Stimulated activated naive CD8-positive, alpha-beta T cell treated with anti-CD3 and anti-CD28 coated beads, Interleukin-15, Interleukin-2, amounts not matched to agents 100 U/mL and 50 U/mL, for 24 hours (primary cell): ENCODE measurements around the gene SLC26A9.

ENCODE experiments used
- ATAC-seq: fragments of 150-1000 bp; cut with Tn5 transposase; one replicate; pipeline ENCODE4 v1.10.0; 2021
- DNase-seq: peaks from one replicate; pipeline ENCODE4 v3.0.0; 2021

SLC26A9 gene

DNA sequence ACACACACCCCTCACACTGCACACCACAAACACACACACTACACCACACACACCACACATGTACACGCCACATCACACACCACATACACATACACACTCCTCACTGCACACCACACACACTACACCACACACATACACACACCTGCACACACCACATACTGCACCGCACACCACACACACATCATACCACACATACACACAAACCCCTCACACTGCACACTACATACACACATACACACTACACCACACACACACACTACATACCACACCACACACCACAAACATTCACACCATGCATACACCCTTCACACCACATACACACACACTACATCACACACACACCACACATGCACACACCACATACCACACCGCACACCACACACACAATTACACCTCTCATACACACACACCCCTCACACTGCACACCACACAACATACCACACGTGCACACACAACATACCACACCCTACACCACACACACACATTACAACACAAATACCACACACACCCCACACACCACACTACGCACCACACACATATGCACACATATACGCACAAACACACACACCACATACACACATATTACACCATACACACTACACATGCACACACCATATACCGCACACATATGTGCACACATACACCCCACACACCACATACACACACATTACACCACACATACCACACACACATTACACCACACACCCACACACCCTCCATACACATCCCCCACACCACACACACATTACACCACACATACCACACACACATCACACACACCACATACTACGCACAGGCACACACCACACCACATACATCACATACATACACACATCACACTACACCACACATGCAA lies 30.3 kb upstream of the SLC26A9 start:
- DNase-seq: no peak
- no peak for ATAC-seq

DNA sequence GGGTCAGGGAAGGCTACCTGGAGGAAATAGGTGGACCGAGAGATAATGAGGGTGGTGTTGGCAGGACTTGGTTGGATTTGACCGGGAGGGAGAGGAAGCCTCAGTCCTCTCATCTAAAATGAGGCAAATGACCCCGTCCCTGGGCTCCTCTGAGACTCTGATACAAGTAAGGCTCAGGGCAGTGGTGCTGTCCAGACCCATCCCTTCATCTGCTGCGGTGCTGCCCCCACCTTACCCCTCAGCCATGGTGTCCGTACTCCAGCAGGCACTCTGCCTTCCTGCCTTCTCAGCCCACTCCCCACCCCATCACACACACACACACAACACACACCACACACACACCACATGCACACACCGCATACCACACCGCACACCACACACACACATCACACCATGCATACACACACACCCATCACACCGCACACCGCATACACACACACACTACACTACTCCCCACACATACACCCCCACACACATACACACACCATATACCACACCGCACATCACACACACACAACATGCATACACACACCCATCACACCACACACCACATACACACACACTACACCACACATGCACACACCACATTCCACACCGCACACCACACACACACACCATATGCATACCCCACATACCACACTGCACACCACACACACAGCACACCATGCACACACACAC lies 29.4 kb upstream of the SLC26A9 start:
- DNase-seq: no peak

DNA sequence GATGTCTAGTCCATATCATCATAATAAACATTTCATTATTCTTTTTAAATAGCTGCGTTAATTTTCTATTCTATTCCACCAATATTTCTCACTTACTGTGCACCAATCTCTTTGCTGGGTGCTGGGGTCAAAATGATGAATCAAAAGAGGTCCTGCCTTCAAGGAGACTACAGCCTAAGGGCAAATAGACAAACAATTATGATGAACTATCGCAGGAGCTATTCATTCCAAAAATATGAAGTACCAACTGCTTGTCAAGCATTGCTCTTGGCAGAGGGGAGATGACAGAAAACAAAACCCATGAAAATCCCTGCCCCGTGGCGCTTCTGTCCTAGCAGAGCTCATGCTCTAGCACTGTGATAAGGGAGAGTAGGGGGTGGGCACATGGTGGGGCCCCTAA lies 28.8 kb upstream of the SLC26A9 start:
- ATAC-seq: no peak
- DNase-seq: no peak

More for the DNA sequence above, 29.4 kb upstream of the SLC26A9 start:
- no peak for ATAC-seq

DNA sequence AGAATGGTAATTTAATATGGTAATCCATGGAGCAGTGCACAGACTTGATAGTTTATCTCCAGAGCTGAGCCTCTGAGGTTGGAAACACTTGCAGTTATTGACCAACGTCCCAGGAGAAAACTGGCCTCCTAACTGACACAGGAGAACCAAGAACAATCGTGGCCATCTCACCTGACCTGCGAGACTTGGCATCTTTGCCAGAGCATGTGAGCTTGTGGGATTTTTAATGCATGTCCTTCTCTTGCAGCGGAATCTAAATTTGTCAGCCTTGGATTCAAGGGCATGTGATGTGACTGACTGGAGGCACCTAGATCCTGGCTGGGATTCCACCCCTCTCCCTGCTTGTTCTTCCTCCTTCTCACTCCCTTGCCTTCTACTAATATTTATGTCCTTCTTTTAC lies 27.8 kb upstream of the SLC26A9 start:
- DNase-seq (no peak), ATAC-seq (no peak)

DNA sequence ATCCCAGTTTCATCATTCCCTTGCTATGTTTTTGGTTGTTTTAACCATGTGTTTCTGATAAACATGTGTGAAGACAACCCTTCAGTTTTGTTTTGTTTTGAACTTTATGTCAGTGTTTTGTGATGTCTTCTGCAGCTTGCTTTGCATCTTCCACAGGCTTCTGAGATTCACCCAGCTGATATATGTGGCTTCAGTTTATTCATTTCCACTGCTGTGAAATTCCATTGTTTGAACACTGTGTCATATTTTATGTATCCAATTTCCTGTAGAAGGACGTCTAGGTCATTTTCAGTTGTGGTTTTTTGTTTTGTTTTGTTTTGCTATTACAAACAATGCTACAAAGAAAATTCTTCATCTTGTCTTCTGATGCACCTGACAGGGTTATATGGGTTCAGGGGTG lies 27.2 kb upstream of the SLC26A9 start:
- DNase-seq (no peak), ATAC-seq (no peak)

DNA sequence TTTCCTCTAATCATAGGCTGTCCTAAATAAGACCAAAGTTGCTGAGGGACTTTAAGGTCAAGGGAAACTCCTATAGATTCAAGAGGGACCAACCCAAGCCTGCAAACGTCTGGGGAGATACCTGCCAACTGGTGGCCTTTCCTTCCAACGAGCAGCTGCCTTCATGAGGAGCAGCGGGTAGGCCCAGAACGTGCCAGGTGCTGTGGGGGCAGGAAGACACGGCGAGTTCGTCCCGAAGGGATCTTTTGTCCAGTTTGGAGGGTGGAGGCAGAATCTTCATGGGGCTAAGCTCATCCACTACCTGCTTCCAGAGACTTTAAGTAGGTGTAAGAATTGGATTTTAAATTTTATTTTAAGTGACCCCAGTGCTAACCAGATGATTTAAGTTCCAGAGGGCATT lies 26.0 kb upstream of the SLC26A9 start:
- ATAC-seq: no peak

DNA sequence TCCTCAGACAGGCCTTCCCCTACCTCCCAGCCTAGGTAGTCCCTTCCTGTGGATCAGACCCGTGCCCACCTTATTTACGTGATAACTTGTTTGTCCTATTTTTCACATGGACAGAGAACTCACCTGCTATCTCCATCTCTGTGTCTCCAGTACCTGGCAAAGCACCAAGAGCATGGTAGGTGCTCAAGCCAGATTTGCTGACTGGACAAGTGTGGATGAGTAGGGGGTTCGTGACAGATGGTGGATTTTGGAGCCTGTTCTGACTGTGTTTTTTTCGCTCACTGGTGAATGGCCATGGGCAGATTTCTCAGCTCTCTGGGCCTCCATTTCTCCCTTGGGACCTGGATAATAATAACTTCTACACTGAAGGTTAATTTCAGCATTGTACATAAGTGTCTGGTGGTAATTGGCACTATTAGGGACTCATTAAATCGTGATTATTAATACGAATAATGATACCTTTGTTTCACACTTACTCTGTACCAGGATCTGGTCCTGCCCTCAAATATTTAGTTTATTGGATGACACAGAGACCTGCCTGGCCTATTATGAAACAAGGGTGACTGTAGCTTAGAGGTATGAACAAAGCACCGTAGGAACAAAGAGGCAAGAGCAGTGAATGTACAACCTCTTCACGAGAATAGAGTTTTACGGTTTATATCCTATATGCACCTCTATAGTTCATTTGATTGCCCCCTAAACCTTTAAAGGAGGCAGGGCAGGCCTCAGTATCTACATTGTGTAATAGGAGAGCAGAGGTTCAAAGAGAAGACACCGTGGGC lies 24.5 kb upstream of the SLC26A9 start:
- no peak for ATAC-seq
- no peak for DNase-seq

More for the DNA sequence above, 26.0 kb upstream of the SLC26A9 start:
- DNase-seq: no peak

DNA sequence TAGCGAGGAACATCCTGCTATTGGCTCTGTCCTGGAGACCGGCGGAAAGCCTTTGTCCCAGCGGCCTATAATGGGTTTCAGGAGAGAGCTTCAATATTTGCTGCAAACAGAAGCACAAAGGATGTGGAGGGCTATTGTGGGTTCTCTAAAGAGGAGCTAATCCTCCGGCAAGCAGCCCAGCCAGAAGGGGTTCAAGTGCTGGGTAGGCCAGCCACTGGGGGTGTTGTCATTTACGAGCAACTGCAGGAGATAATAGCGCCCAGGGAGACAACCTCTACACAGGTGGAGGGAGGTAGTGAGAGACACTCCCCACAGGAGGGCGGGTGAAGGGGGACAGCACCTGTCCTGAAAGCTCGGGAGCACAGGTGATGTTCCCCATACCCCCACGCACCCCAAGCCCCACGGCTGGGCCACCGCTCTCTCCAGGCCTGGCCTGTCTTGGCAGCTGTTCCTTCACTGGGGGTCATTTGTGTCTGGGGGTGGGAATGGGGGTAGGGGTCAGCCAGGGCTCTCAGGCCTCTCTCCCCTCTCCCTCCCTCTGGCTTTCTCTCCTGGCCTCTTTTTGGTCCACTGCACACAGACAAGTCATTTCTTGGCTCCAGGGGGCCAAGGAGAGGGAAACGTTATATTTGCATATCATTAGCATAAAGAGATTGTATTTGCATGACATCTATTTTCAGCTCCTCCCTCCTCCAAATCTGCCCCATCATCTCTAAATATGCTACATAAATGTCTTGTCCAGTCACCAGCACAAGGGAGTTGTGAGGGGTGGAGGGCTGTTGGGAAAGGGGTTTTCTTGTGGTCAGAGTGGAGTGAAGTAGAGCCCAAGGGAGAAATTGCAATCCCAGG lies 22.0 kb upstream of the SLC26A9 start:
- ATAC-seq (no peak), DNase-seq (no peak)

DNA sequence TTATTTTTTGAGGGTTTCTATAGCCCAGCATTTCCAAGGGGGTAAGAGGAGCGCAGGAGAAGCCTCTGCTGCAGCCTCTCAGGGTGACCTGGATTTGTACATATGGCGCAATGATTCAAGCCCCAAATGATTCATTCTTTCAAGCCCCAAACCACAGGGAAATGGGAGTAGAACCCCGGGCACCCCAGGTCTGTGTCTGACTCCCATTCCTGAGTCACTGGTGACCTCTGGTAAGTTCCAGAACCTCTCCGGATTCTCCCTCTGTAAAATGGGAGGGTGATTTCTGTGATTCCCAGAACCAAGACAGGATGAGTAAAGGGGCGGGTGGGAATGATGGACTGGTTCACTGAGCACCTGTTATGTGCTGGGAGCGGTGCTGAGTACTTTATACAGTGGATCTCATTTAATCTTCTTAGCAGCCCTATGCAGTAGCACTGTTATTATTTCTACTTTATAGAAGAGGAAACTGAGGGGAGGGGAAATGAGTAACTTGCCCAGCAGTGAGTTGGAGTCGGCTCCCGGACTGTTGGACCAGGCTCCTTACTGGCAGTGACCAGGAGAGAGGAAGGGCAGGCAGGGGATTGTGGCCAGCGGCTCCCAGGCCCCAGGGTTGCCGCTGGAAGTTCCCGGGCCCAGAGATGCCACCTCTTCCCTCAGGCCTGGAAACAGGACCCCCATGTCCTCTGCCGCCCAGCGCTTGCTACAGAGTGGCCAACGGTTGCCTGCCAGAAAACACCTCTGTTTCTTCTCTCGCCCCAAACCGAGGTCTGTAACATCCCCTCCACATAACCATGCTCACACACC lies 20.3 kb upstream of the SLC26A9 start:
- ATAC-seq (no peak), DNase-seq (no peak)

DNA sequence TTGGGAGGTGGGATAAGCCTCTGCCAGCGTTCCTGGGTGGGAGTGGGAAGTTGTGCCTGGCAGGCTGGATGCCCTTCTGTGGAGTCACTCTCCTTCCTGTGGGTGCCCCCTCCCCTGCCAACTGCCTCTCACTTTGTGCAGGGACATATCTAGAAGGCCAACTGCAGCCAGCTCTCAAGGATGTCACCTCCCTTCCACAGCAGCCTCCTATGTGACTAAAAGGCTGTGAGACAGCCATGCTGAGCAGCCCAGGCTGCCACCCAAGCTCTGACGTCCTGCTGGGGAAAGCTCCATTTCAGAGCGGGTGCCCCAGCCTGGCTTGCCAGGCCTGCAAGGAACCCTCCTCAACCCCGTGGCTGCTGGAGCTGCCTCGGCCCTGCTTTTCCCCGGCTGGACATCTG lies 19.6 kb upstream of the SLC26A9 start:
- no peak for ATAC-seq
- DNase-seq: no peak

DNA sequence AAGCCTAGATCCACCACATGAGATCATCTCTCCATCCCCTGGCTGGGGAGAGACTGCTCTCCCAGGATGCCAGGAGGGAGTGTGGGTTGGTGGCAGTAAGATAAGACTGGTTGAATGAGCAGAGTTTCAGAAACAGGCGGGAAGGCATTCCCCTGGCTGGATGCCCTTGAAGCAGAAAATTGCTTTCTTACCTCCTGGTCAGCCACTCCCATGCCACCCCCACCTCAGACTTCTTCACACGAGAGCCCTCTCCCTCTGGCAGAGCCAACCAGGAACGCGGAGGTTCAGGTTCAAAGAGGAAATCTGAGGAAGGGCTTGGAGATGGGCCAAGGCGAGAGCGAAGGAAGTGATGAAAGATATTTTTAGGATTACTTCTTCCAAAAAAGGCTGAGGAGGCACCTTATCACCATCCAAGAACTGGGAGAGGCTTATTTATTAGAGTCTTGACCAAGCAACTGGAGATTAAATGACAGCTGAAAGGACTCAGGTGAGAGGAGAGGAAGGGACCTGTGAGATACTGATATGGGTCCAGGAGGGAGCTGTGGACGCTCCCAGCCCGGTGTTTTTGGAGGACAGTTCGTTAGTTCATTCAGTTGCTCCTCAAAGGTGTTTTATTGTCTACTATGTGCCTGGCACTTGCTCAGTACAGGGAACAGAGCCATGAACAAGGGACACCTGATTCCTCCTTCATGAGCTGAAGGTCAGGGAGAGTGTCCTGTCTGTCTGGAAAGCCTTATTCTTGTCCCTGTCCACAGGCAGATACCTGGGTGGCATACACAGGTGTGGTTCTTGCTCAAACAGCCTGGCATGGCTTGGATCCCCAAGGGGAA lies 18.9 kb upstream of the SLC26A9 start:
- ATAC-seq (no peak), DNase-seq (no peak)

DNA sequence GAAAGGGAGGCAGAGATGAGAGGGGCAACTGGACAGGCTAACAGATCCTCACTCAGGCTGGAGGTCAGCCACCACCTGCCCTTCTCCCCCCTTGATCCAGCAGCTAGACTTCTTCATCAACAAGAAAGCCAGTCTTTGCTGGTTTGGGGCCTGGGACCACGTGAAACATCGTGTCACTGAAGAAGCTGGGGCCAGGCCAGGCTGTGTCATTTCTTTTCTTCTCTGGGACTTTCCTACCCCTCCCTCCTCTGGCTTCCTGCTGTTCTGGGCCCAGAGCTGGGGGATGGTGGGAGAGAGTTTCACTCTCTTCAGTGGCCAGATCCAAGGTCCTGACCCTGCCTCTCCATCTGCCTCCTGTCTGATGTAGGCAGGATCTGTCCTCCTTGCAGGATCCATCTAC lies 18.1 kb upstream of the SLC26A9 start:
- DNase-seq (peak; percentile 24), ATAC-seq (peak; percentile 69)

DNA sequence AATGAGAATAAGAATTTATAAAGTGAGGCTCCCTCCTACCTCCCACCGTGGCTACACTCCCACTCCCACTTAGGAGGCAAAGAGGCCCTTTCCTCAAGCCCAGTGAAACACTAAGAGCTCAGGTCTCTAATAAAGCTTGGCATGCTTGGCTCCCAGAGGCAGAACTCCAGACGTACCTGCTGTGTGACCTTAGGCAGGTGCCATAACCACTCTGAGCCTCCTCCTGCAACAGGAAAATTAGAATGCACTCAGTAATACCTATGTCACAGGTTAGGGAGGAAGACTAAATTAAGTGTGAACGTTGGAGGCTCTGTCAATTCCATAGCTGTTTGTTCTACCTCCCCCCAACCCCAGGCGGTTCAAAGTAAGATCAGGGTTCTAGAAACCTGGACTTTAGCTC lies 16.5 kb upstream of the SLC26A9 start:
- ATAC-seq: no peak
- no peak for DNase-seq

DNA sequence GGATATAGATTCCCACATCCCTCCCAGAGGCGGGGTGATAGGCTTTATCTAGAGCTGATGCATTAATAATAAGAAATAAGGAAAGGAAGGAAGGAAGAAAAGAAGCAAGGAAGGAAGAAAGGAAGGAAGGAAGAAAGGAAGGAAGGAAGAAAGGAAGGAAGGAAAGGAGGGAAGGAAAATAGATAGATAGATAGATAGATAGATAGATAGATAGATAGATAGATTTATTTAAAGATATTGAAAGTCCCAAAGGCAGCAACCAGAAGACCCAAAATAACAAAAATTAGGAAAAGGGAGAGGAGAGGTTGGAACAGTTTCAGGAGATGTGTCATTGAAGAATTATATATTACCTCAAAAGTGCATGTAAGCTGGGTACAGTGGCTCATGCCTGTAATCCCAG lies 12.2 kb upstream of the SLC26A9 start:
- no peak for ATAC-seq
- DNase-seq: no peak

DNA sequence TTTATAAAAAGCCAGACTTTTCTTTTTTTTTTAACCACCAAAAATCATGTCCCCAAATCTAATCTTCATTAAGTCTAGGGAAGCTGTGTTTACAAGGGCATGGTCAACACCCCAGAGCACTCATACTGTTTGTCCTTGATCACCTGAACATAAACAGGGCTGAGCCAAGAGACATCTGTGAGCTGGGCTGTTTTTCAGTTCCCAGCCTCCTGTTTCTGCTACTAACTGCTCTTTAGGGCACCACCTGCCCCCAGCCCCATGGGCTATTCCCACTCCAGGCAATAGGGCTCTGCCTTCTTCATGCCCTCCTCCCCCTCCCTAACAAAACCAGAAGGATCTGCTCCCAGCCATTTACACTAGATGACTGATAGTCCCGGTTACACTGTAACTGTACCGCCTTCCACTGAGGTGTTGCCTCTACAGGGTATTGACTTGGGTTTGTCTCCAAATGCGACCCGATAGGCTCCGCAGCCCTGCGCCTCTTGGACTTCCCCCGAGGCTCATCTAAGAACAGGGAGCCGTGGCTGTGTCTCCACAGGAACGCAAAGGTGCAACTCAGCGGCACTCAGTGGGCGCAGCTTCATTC lies 11.7 kb upstream of the SLC26A9 start:
- no peak for ATAC-seq
- no peak for DNase-seq

DNA sequence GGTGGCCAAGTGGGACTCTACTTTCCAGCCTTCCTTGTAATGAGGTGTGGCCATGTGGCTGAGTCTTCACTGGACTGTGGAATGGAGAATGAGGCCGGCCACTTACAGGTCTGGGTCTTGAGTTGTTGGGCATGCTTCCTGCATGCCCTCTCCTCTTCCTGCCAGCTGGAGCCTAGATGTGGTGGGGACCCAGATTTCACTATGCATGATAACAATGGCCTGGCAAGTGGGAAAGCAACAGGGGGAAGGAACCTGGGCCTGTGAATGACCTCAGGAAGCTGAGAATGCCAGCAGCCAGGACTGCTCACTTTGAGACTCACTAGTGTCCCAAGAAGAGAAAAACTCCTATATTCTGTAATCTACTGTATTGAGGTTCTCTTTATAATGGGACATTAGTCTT lies 8.5 kb upstream of the SLC26A9 start:
- ATAC-seq (no peak), DNase-seq (no peak)

DNA sequence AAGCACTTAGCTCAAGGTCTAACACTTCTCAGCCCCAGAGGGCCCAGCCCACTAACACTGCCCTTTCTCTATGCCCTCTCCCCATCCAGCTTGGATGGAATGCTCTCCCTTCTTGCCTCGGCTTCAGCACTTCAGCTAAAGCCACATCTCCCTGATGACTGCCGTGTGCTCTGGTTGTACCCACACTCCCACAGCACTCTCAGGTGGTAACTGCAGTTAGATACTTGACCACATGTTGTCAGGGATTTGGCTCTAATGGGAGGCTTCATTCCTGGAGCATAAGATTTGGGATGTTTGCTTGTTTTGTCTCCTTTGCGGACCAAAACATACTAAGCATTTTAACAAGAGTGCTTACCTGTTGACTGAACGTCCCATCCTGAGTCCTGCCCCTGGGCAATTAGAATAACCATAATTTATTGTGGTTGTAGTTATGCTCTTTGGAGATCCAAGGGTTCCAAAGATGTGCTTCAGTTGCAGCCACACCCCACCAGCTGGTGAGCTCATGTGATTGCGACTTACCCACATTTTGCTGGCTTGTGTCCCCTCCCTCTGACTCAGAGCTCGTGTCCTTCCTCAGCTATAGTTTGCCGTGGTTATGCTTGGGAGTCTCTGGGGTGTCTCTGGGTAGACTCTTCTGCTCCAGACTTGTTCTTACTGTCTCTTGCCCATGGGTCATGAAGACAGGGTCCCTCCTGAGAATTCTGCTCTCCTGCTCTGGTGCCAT lies 7.7 kb upstream of the SLC26A9 start:
- no peak for DNase-seq

DNA sequence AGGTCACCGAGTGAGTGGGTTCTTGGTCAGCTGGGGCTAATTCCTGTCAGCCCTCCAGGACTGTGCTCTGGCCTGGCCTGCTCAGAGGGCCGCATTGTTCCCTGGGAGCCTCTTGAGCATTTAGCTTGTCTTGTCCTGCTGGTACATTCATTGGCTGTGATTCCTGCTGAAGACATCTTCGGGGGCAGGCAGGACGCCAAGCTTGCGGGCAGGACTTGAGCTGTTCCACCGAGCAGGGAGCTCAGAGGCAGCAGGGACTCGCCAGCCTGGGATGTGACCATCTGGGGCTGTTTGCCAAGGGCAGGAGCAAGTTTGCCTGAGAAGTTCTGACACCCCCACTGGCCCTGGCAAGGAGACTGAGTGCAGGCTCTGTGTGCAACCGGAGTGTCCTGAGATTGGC lies 7.0 kb upstream of the SLC26A9 start:
- no peak for DNase-seq

More for the DNA sequence above, 7.7 kb upstream of the SLC26A9 start:
- ATAC-seq: no peak

DNA sequence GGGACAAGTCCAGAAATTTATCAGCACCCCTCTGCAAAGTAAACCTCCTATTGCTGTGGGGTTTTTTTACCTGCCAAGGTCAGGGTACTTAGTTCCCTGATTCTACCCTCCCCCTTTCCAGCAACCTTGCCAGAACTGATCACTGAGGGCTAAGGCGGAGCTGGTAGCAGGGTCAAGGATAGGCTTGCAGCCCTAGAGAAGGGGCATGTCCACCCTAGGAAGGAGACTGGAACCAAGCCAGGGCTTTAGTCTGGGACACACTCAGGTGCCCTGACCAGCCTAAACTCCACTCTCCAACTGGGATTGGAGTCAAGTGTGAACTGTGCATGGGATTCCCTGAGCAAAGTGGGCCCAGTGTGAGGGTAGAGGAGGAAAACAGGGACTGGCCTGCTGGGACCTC lies 6.5 kb upstream of the SLC26A9 start:
- ATAC-seq (peak; percentile 6), DNase-seq (no peak)

More for the DNA sequence above, 7.0 kb upstream of the SLC26A9 start:
- ATAC-seq: peak; percentile 21
